IMR-90 (cell line): Measurements from ENCODE around the gene ABCD1. TPM values are rescaled to one million over a fixed set of nuclear protein-coding genes. Genes with fewer than 3 reads are reported as not detected.

ENCODE experiments used
- polyA plus RNA-seq, 3 experiments: library from polyadenylated mRNA; depleted of rRNA; stranded (reverse); fragments of >200 nt; gene quantifications; 2 replicates each; pipeline ENCODE4 v1.2.3, GENCODE V29; 2012; ENCODE audit warnings: low replicate concordance in 1 of 3
- total RNA-seq: library from RNA; depleted of rRNA; stranded (reverse); fragments of >200 nt; gene quantifications from 2 replicates; pipeline ENCODE4 v1.2.3, GENCODE V29; 2012; rRNA removed

ABCD1 gene
- total and polyA plus RNA-seq, 2 of the 4 experiments (the other 2 are of a cell fraction) = 4.3 to 7.0 TPM

Other genes starting within 250 kb of the ABCD1 start
- gene BGN, start 229.9 kb upstream of the ABCD1 start, total RNA-seq = 10.0 and 11.3 TPM in 2 replicates
- 269 and 298 TPM in 2 replicates for gene BGN, start 229.9 kb upstream of the ABCD1 start, polyA plus RNA-seq (2012; rRNA removed)
- under 0.01 TPM in 1 of 2 replicates, not detected in the other for gene ATP2B3, start 207.2 kb upstream of the ABCD1 start, total RNA-seq
- 0.03 and 0.06 TPM in 2 replicates for gene ATP2B3, start 207.2 kb upstream of the ABCD1 start, polyA plus RNA-seq (2012; rRNA removed)
- gene CCNQ, start 125.7 kb upstream of the ABCD1 start, total RNA-seq = 26.9 and 27.6 TPM in 2 replicates
- 35.2 and 39.1 TPM in 2 replicates for gene CCNQ, start 125.7 kb upstream of the ABCD1 start, polyA plus RNA-seq (2012; rRNA removed)
- under 0.01 TPM in 2 replicates for gene DUSP9, start 77.7 kb upstream of the ABCD1 start, total RNA-seq
- gene DUSP9, start 77.7 kb upstream of the ABCD1 start, polyA plus RNA-seq (2012; rRNA removed) = 0.09 and 0.16 TPM in 2 replicates
- 0.18 TPM in 1 of 2 replicates, not detected in the other for gene PNCK, start 51.0 kb upstream of the ABCD1 start, total RNA-seq
- gene PNCK, start 51.0 kb upstream of the ABCD1 start, polyA plus RNA-seq (2012; rRNA removed) = 0.13 and 0.22 TPM in 2 replicates
- gene SLC6A8, start 36.9 kb upstream of the ABCD1 start, total RNA-seq = 6.7 and 7.2 TPM in 2 replicates
- gene SLC6A8, start 36.9 kb upstream of the ABCD1 start, polyA plus RNA-seq (2012; rRNA removed) = 21.1 and 25.5 TPM in 2 replicates
- 166 and 244 TPM in 2 replicates for gene BCAP31, start 469 bp upstream of the ABCD1 start, total RNA-seq
- 125 and 131 TPM in 2 replicates for gene BCAP31, start 469 bp upstream of the ABCD1 start, polyA plus RNA-seq (2012; rRNA removed)
- 0.36 and 1.7 TPM in 2 replicates for gene PLXNB3, start 39.4 kb downstream of the ABCD1 start, total RNA-seq
- 22.3 and 26.9 TPM in 2 replicates for gene PLXNB3, start 39.4 kb downstream of the ABCD1 start, polyA plus RNA-seq (2012; rRNA removed)
- gene SRPK3, start 56.2 kb downstream of the ABCD1 start, total RNA-seq = 0.36 and 0.56 TPM in 2 replicates
- 0.34 and 0.70 TPM in 2 replicates for gene SRPK3, start 56.2 kb downstream of the ABCD1 start, polyA plus RNA-seq (2012; rRNA removed)
- gene IDH3G, start 69.5 kb downstream of the ABCD1 start, total RNA-seq = 75.8 and 79.4 TPM in 2 replicates
- gene IDH3G, start 69.5 kb downstream of the ABCD1 start, polyA plus RNA-seq (2012; rRNA removed) = 85.7 and 95.0 TPM in 2 replicates
- 118 and 141 TPM in 2 replicates for gene SSR4, start 69.8 kb downstream of the ABCD1 start, total RNA-seq
- 480 and 481 TPM in 2 replicates for gene SSR4, start 69.8 kb downstream of the ABCD1 start, polyA plus RNA-seq (2012; rRNA removed)
- under 0.01 and 0.28 TPM in 2 replicates for gene PDZD4, start 105.7 kb downstream of the ABCD1 start, total RNA-seq
- 0.34 and 0.38 TPM in 2 replicates for gene PDZD4, start 105.7 kb downstream of the ABCD1 start, polyA plus RNA-seq (2012; rRNA removed)
- gene L1CAM, start 161.3 kb downstream of the ABCD1 start, total RNA-seq = 0.36 and 0.56 TPM in 2 replicates
- 1.9 and 2.2 TPM in 2 replicates for gene L1CAM, start 161.3 kb downstream of the ABCD1 start, polyA plus RNA-seq (2012; rRNA removed)
- not detected in 2 replicates for gene AVPR2, start 179.8 kb downstream of the ABCD1 start, total RNA-seq
- gene AVPR2, start 179.8 kb downstream of the ABCD1 start, polyA plus RNA-seq (2012; rRNA removed) = not detected in 2 replicates
- 0.18 and 0.28 TPM in 2 replicates for gene ARHGAP4, start 201.4 kb downstream of the ABCD1 start, total RNA-seq
- gene ARHGAP4, start 201.4 kb downstream of the ABCD1 start, polyA plus RNA-seq (2012; rRNA removed) = 0.72 and 0.79 TPM in 2 replicates
- gene NAA10, start 210.2 kb downstream of the ABCD1 start, total RNA-seq = 98.6 and 118 TPM in 2 replicates
- 150 and 172 TPM in 2 replicates for gene NAA10, start 210.2 kb downstream of the ABCD1 start, polyA plus RNA-seq (2012; rRNA removed)
- 0.18 TPM in 1 of 2 replicates, not detected in the other for gene RENBP, start 219.8 kb downstream of the ABCD1 start, total RNA-seq
- 0.10 and 0.15 TPM in 2 replicates for gene RENBP, start 219.8 kb downstream of the ABCD1 start, polyA plus RNA-seq (2012; rRNA removed)
- 3.2 and 4.4 TPM in 2 replicates for gene HCFC1, start 247.0 kb downstream of the ABCD1 start, total RNA-seq
- 17.6 and 19.0 TPM in 2 replicates for gene HCFC1, start 247.0 kb downstream of the ABCD1 start, polyA plus RNA-seq (2012; rRNA removed)
- gene TMEM187, start 247.9 kb downstream of the ABCD1 start, total RNA-seq = 2.8 and 3.4 TPM in 2 replicates
- gene TMEM187, start 247.9 kb downstream of the ABCD1 start, polyA plus RNA-seq (2012; rRNA removed) = 6.2 and 6.3 TPM in 2 replicates